SK-N-SH (cell line): Measurements from ENCODE around the gene CLDN5. TPM values are rescaled to one million over a fixed set of nuclear protein-coding genes. Genes with fewer than 3 reads are reported as not detected.

Experiments
- CTCF ChIA-PET: fragments of 300-600, 350-600 bp; formaldehyde crosslinking; extraction: SDS; loops from one replicate; lab custom pipeline; 2021; lab: Yijun Ruan, JAX
- POLR2A ChIA-PET: fragments of 350-600 bp; sonication (Branson Sonifier 250); formaldehyde crosslinking; extraction: SDS; loops from one replicate; lab custom pipeline; 2020; ENCODE audit warnings: antibody characterized with exemption, inconsistent platforms; lab: Yijun Ruan, JAX
- DNase-seq: peaks from one replicate; pipeline ENCODE4 v3.0.0; 2012
- H2AFZ ChIP-seq: fragments of 200-600 bp; sonication (generic); 2 replicates; pipeline ENCODE4 v1.8.1; 2016; ENCODE audit warnings: antibody characterized with exemption, mild to moderate bottlenecking, low read depth
- H3F3A ChIP-seq: fragments of 200-600 bp; sonication (generic); replicated peaks from 2 replicates; pipeline ENCODE3; 2016; ENCODE audit warnings: antibody characterized with exemption, mild to moderate bottlenecking; ENCODE audit not compliant: insufficient read depth
- H3K27ac ChIP-seq, 2 experiments: fragments of 200-500 bp in 1 of 2; fragments of 200-600 bp in 1 of 2; sonication (Bioruptor generic) in 1 of 2; sonication (generic), shearing (Covaris generic) in 1 of 2; 2 replicates each; pipeline versions ENCODE4 v1.5.1 to v1.6.1; 2014 to 2016; ENCODE audit warnings: low read depth in 2 of 2, inconsistent platforms in 1 of 2, low read length in 1 of 2, mild to moderate bottlenecking in 1 of 2, mixed read lengths in 1 of 2
- H3K27me3 ChIP-seq: fragments of 200-600 bp; sonication (generic), shearing (Covaris generic); 2 replicates; pipeline ENCODE4 v1.6.1; 2016; ENCODE audit warnings: mixed run types; ENCODE audit not compliant: insufficient read depth
- H3K36me3 ChIP-seq, 2 experiments: fragments of 200-500 bp in 1 of 2; fragments of 200-600 bp in 1 of 2; sonication (Bioruptor generic) in 1 of 2; sonication (generic) in 1 of 2; replicated peaks in 1 of 2; 2 replicates each; pipeline versions ENCODE3 to v1.5.1; 2014 to 2016; ENCODE audit warnings: low read length in 1 of 2, mild to moderate bottlenecking in 1 of 2; ENCODE audit not compliant: insufficient read depth in 2 of 2, control insufficient read depth in 1 of 2
- H3K4me1 ChIP-seq, 2 experiments: fragments of 200-500 bp in 1 of 2; fragments of 200-600 bp in 1 of 2; sonication (Bioruptor generic) in 1 of 2; sonication (generic), shearing (Covaris generic) in 1 of 2; 2 replicates each; pipeline versions ENCODE4 v1.5.1 to v1.6.1; 2014 to 2016; ENCODE audit warnings: low read depth in 1 of 2, low read length in 1 of 2, mixed run types in 1 of 2; ENCODE audit not compliant: insufficient read depth in 2 of 2, control insufficient read depth in 1 of 2
- H3K4me2 ChIP-seq: fragments of 200-600 bp; sonication (generic), shearing (Covaris generic); 2 replicates; pipeline ENCODE4 v1.6.1; 2017; ENCODE audit warnings: mixed run types
- H3K4me3 ChIP-seq, 2 experiments: fragments of 200-500 bp in 1 of 2; fragments of 200-600 bp in 1 of 2; sonication (Bioruptor generic) in 1 of 2; sonication (generic), shearing (Covaris generic) in 1 of 2; 2 replicates each; pipeline versions ENCODE4 v1.5.1 to v1.8.1; 2014 to 2016; ENCODE audit warnings: low read depth in 2 of 2, inconsistent platforms in 1 of 2, low read length in 1 of 2, mild to moderate bottlenecking in 1 of 2, mixed read lengths in 1 of 2, moderate library complexity in 1 of 2
- H3K79me2 ChIP-seq: fragments of 200-600 bp; sonication (generic); 2 replicates; pipeline ENCODE4 v1.8.1; 2017; ENCODE audit warnings: mild to moderate bottlenecking; ENCODE audit not compliant: insufficient read depth
- H3K9ac ChIP-seq: fragments of 200-600 bp; sonication (generic); 2 replicates; pipeline ENCODE4 v1.6.1; 2017; ENCODE audit warnings: mixed run types
- H3K9me2 ChIP-seq: fragments of 200-600 bp; sonication (generic); 2 replicates; pipeline ENCODE4 v1.6.1; 2017; ENCODE audit warnings: mixed run types
- H3K9me3 ChIP-seq: fragments of 200-600 bp; sonication (generic); 2 replicates; pipeline ENCODE4 v1.6.1; 2017; ENCODE audit warnings: mixed run types, mild to moderate bottlenecking, moderate library complexity
- H4K20me1 ChIP-seq: fragments of 200-600 bp; sonication (generic); 2 replicates; pipeline ENCODE4 v1.6.1; 2017; ENCODE audit warnings: mild to moderate bottlenecking, mixed run types; ENCODE audit not compliant: insufficient read depth
- FOXJ3 ChIP-seq: sonication (generic); formaldehyde crosslinking; IDR thresholded peaks from 2 replicates; pipeline ENCODE4 v1.5.1; 2020; ENCODE audit warnings: mild to moderate bottlenecking, missing genetic modification reagents
- FOXM1 ChIP-seq: IDR thresholded peaks from 2 replicates; pipeline ENCODE4 v1.4.0; 2012; ENCODE audit warnings: low read depth, mild to moderate bottlenecking
- GATA2 ChIP-seq: sonication (generic); formaldehyde crosslinking; IDR thresholded peaks from 2 replicates; pipeline ENCODE4 v1.5.0; 2020; ENCODE audit warnings: mild to moderate bottlenecking, missing genetic modification reagents
- NFIC ChIP-seq: IDR thresholded peaks from 2 replicates; pipeline ENCODE4 v1.4.0; 2012; ENCODE audit warnings: borderline replicate concordance
- NRF1 ChIP-seq: IDR thresholded peaks from 2 replicates; pipeline ENCODE4 v1.6.1; 2012; ENCODE audit warnings: low read depth, mild to moderate bottlenecking, low read length
- RFX5 ChIP-seq: IDR thresholded peaks from 2 replicates; pipeline ENCODE4 v1.6.1; 2012; ENCODE audit warnings: mild to moderate bottlenecking, improper control_type of control experiment, low read length
- RXRA ChIP-seq: IDR thresholded peaks from 2 replicates; pipeline ENCODE4 v1.4.0; 2012; ENCODE audit warnings: low read depth, mild to moderate bottlenecking, borderline replicate concordance
- SIN3A ChIP-seq: IDR thresholded peaks from 2 replicates; pipeline ENCODE4 v1.6.1; 2012; ENCODE audit warnings: low read depth, mild to moderate bottlenecking, low read length, moderate library complexity, borderline replicate concordance
- SMC3 ChIP-seq: IDR thresholded peaks from 2 replicates; pipeline ENCODE4 v1.6.1; 2012; ENCODE audit warnings: low read depth, low read length, improper control_type of control experiment
- TEAD4 ChIP-seq: IDR thresholded peaks from 2 replicates; pipeline ENCODE4 v1.4.0; 2012; ENCODE audit warnings: mild to moderate bottlenecking, borderline replicate concordance; ENCODE audit not compliant: insufficient read depth
- WGBS: methylation state at CpG from one replicate; pipeline ENCODE4 v1.1.6; 2017; ENCODE audit warnings: low lambda C conversion rate; 5-methylcytosine and 5-hydroxymethylcytosine counted together
- polyA plus RNA-seq, 3 experiments: library from polyadenylated mRNA; depleted of rRNA; stranded (reverse); fragments of >200 nt; gene quantifications; 2 replicates each; pipeline ENCODE4 v1.2.3, GENCODE V29; 2012
- TF ChIP-seq, protein P1 (sequence below): IDR thresholded peaks from 2 replicates; pipeline ENCODE4 v1.4.0; 2012; ENCODE audit warnings: low read depth, borderline replicate concordance
- TF ChIP-seq, protein P2 (sequence below): fragments of 200-600 bp; sonication (generic); IDR thresholded peaks from 2 replicates; pipeline ENCODE4 v1.6.1; 2017; ENCODE audit warnings: antibody characterized with exemption, mild to moderate bottlenecking, moderate library complexity
- TF ChIP-seq, protein P3 (sequence below): fragments of 150-350 bp; IDR thresholded peaks from 2 replicates; pipeline ENCODE4 v1.6.1; 2017; ENCODE audit warnings: antibody characterized with exemption, low read length, low read depth, borderline replicate concordance
- TF ChIP-seq, protein P4 (sequence below): IDR thresholded peaks from 2 replicates; pipeline ENCODE4 v1.4.0; 2012; ENCODE audit warnings: low read depth, borderline replicate concordance

The CLDN5 gene
- polyA plus RNA-seq, 1 of the 3 experiments (the other 2 are of a cell fraction): not detected

DNA sequence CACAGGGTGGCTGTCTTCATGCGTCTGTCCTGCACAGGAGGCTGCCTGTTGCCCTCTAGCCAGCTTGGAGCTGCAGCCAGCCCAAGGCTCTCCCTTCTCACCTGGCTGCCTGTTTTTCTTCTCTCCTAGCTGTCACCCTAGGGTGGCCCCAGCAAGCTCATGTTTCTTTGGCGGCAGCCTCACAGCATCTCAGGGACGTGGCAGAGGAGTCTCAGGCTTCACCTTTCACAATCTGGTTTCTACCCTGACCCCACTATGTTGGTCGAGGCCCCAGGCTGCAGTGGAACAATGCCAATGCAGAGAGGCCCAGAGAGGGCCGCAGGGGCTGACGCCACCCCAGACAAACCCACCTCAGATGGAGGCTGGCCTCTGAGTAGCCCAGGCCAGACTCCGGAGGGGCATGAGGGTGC lies 2.5 kb upstream of the CLDN5 start:
- no peak for DNase-seq
- WGBS: 21% methylated on average over 3 of the region's 7 CpGs
- no peaks in the 10 kb centered on the region; the same call in 1 of the 2 replicates for H3K27me3 ChIP-seq
- no peaks in the 10 kb centered on the region for H4K20me1 ChIP-seq
- H3K4me2 ChIP-seq: no peak overlapping the region
- H3K4me3 ChIP-seq: no peak overlapping the region
- H3K4me1 ChIP-seq: peaks cover 0 to 10% of the 10 kb centered on the region in 2 experiments; a peak in 1 of 4 replicates
- TF ChIP-seq, protein P1, sequence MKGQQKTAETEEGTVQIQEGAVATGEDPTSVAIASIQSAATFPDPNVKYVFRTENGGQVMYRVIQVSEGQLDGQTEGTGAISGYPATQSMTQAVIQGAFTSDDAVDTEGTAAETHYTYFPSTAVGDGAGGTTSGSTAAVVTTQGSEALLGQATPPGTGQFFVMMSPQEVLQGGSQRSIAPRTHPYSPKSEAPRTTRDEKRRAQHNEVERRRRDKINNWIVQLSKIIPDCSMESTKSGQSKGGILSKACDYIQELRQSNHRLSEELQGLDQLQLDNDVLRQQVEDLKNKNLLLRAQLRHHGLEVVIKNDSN: no peak
- no peak for TF ChIP-seq NFIC
- no peak for TF ChIP-seq TEAD4
- TF ChIP-seq, protein P2, sequence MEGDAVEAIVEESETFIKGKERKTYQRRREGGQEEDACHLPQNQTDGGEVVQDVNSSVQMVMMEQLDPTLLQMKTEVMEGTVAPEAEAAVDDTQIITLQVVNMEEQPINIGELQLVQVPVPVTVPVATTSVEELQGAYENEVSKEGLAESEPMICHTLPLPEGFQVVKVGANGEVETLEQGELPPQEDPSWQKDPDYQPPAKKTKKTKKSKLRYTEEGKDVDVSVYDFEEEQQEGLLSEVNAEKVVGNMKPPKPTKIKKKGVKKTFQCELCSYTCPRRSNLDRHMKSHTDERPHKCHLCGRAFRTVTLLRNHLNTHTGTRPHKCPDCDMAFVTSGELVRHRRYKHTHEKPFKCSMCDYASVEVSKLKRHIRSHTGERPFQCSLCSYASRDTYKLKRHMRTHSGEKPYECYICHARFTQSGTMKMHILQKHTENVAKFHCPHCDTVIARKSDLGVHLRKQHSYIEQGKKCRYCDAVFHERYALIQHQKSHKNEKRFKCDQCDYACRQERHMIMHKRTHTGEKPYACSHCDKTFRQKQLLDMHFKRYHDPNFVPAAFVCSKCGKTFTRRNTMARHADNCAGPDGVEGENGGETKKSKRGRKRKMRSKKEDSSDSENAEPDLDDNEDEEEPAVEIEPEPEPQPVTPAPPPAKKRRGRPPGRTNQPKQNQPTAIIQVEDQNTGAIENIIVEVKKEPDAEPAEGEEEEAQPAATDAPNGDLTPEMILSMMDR: no peak
- no peak for TF ChIP-seq NRF1
- no peak for TF ChIP-seq FOXM1
- ChIA-PET POLR2A (no interaction called here), CTCF (interaction anchor here (1.5 kb wide), 1 partner anchor 65 kb away, joined by 3 read pairs; no protein-coding TSS in a partner anchor)
- no peaks in the 10 kb centered on the region for H3K9me2 ChIP-seq
- no peak overlapping the region for H2AFZ ChIP-seq
- no peaks in the 10 kb centered on the region for H3K79me2 ChIP-seq
- no peak overlapping the region for H3K9ac ChIP-seq
- H3K27ac ChIP-seq: no peak overlapping the region
- no peaks in the 10 kb centered on the region for H3K36me3 ChIP-seq
- no peaks in the 10 kb centered on the region for H3F3A ChIP-seq
- H3K9me3 ChIP-seq: no peaks in the 10 kb centered on the region

DNA sequence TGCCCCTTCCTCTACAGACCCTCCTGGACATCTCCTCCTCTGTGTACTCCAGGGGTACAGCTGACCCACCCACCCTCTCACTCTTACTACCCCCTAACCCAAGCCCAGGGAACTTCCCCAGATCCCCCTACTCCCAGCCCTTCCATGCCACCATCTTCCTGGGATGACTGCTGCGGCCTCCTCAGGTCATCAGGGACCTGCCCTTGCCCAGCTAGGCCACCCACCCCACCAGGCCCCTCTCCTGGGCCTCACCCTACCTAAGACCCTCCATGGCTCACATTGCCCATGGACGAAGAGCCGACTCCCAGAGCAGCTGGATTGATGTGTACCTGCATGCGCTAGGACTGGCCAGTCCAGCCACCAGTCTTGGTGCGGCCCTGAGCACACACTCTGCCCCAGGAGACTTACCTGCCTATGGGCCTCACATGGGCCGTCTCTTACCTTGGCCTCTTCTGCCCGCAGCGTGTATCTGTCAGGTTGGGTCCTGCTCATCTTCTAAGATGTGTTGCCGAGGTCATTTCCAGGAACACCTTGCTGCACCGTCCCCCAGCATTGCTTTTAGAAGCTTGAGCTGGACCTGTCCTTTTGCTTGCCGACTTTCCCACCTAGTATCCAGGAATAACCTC lies 2.0 kb upstream of the CLDN5 start:
- WGBS: 79% methylated on average over 7 of the region's 11 CpGs
- ChIA-PET CTCF (interaction anchor here (1.5 kb wide), 1 partner anchor 65 kb away, joined by 3 read pairs; no protein-coding TSS in a partner anchor), POLR2A (no interaction called here)
- H3K79me2 ChIP-seq: no peaks in the 10 kb centered on the region
- no peak overlapping the region for H2AFZ ChIP-seq
- no peak overlapping the region for H3K9ac ChIP-seq
- no peak for DNase-seq
- no peaks in the 10 kb centered on the region for H3K36me3 ChIP-seq
- H3K9me2 ChIP-seq: no peaks in the 10 kb centered on the region
- peaks cover 0 to 10% of the 10 kb centered on the region in 2 experiments; a peak in 1 of 4 replicates for H3K4me1 ChIP-seq
- H3K27ac ChIP-seq: no peak overlapping the region
- no peaks in the 10 kb centered on the region for H4K20me1 ChIP-seq
- H3F3A ChIP-seq: no peaks in the 10 kb centered on the region
- H3K27me3 ChIP-seq: no peaks in the 10 kb centered on the region; the same call in 1 of the 2 replicates
- no peaks in the 10 kb centered on the region for H3K9me3 ChIP-seq
- H3K4me2 ChIP-seq: no peak overlapping the region
- no peak overlapping the region for H3K4me3 ChIP-seq
- TF ChIP-seq RXRA (no peak), NRF1 (no peak), FOXJ3 (no peak), RFX5 (no peak), SMC3 (no peak), SIN3A (no peak), GATA2 (CRISPR knock-in tag) (no peak)
- TF ChIP-seq, protein P3, sequence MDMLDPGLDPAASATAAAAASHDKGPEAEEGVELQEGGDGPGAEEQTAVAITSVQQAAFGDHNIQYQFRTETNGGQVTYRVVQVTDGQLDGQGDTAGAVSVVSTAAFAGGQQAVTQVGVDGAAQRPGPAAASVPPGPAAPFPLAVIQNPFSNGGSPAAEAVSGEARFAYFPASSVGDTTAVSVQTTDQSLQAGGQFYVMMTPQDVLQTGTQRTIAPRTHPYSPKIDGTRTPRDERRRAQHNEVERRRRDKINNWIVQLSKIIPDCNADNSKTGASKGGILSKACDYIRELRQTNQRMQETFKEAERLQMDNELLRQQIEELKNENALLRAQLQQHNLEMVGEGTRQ: no peak
- TF ChIP-seq, protein P2: no peak
- TF ChIP-seq, protein P4, sequence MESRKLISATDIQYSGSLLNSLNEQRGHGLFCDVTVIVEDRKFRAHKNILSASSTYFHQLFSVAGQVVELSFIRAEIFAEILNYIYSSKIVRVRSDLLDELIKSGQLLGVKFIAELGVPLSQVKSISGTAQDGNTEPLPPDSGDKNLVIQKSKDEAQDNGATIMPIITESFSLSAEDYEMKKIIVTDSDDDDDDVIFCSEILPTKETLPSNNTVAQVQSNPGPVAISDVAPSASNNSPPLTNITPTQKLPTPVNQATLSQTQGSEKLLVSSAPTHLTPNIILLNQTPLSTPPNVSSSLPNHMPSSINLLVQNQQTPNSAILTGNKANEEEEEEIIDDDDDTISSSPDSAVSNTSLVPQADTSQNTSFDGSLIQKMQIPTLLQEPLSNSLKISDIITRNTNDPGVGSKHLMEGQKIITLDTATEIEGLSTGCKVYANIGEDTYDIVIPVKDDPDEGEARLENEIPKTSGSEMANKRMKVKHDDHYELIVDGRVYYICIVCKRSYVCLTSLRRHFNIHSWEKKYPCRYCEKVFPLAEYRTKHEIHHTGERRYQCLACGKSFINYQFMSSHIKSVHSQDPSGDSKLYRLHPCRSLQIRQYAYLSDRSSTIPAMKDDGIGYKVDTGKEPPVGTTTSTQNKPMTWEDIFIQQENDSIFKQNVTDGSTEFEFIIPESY: no peak
